Glutamatergic neuron (in vitro differentiated cells): ENCODE results near the gene KNCN. TPM values are rescaled to one million over a fixed set of nuclear protein-coding genes. Genes with fewer than 3 reads are reported as not detected.

Experiments used
- DNase-seq: peaks from one replicate; pipeline ENCODE4 v3.0.0; 2022
- H3K27ac Mint-ChIP-seq: one replicate; pipeline ENCODE4 v1.8.0; 2020; ENCODE audit warnings: mild to moderate bottlenecking, mixed read lengths, inconsistent platforms; ENCODE audit not compliant: unreplicated experiment
- H3K27me3 Mint-ChIP-seq: one replicate; pipeline ENCODE4 v1.8.0; 2020; ENCODE audit warnings: mild to moderate bottlenecking, moderate library complexity, mixed read lengths, inconsistent platforms; ENCODE audit not compliant: unreplicated experiment
- H3K36me3 Mint-ChIP-seq: one replicate; pipeline ENCODE4 v1.8.0; 2020; ENCODE audit warnings: mild to moderate bottlenecking, mixed read lengths, inconsistent platforms; ENCODE audit not compliant: unreplicated experiment
- H3K4me1 Mint-ChIP-seq: one replicate; pipeline ENCODE4 v1.8.0; 2020; ENCODE audit warnings: mild to moderate bottlenecking, low read depth, mixed read lengths, inconsistent platforms; ENCODE audit not compliant: unreplicated experiment
- H3K4me3 Mint-ChIP-seq: one replicate; pipeline ENCODE4 v1.8.0; 2020; ENCODE audit warnings: mild to moderate bottlenecking, mixed read lengths, inconsistent platforms; ENCODE audit not compliant: unreplicated experiment
- H3K9me3 Mint-ChIP-seq: one replicate; pipeline ENCODE4 v1.8.0; 2020; ENCODE audit warnings: mild to moderate bottlenecking, moderate library complexity, mixed read lengths, inconsistent platforms; ENCODE audit not compliant: unreplicated experiment
- total RNA-seq: library from RNA; stranded (reverse); fragmentation: NEBNext Ultra II Directional; extraction: Animal tissue kit (Norgen Biotek cat#: 25700); gene quantifications from one replicate; pipeline ENCODE4 v1.2.1, GENCODE V29; 2021; ENCODE audit not compliant: unreplicated experiment
- TF ChIP-seq, protein P1 (sequence below): fragments of 200-600 bp; sonication (generic); IDR thresholded peaks from one replicate; pipeline ENCODE4 v1.5.0; 2021; ENCODE audit not compliant: partially characterized antibody, unreplicated experiment

KNCN gene
- total RNA-seq, 1 donor from 2014 or later = not detected

DNA sequence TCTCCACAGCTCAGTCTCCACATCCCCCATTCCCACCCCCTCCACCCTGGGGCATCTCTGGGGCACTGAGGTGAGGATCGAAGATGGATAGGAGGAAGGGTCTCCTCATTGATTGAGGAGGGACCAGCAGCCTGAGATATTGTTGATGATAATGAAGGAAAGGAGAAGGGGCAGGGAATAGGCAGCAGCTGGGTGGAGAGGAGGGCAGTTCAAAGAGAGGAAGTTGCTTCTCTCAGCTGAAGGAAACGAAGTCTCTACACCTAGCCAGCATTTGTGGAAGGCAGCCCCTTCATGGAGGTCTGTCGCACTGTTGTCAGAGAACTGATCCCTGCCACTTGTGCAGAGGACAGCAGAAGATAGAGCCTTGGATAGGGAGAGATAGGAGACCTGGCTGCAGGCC lies 5.7 kb downstream of the KNCN start:
- H3K4me3 Mint-ChIP-seq = no peak overlapping the region
- H3K9me3 Mint-ChIP-seq = peaks cover 8% of the 10 kb centered on the region
- TF ChIP-seq, protein P1, sequence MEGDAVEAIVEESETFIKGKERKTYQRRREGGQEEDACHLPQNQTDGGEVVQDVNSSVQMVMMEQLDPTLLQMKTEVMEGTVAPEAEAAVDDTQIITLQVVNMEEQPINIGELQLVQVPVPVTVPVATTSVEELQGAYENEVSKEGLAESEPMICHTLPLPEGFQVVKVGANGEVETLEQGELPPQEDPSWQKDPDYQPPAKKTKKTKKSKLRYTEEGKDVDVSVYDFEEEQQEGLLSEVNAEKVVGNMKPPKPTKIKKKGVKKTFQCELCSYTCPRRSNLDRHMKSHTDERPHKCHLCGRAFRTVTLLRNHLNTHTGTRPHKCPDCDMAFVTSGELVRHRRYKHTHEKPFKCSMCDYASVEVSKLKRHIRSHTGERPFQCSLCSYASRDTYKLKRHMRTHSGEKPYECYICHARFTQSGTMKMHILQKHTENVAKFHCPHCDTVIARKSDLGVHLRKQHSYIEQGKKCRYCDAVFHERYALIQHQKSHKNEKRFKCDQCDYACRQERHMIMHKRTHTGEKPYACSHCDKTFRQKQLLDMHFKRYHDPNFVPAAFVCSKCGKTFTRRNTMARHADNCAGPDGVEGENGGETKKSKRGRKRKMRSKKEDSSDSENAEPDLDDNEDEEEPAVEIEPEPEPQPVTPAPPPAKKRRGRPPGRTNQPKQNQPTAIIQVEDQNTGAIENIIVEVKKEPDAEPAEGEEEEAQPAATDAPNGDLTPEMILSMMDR = no peak
- peaks cover 5% of the 10 kb centered on the region for H3K36me3 Mint-ChIP-seq
- no peak for DNase-seq
- H3K27ac Mint-ChIP-seq = no peak overlapping the region
- peaks cover 12% of the 10 kb centered on the region for H3K4me1 Mint-ChIP-seq
- peaks cover 34% of the 10 kb centered on the region for H3K27me3 Mint-ChIP-seq

- Mint-ChIP-seq H3K9me3 (peaks cover 4% of the 10 kb centered on the region), H3K4me3 (peak overlapping the region; percentile 86), H3K4me1 (peaks cover 8% of the 10 kb centered on the region), H3K27ac (no peak overlapping the region), H3K36me3 (peaks cover 5% of the 10 kb centered on the region), H3K27me3 (peaks cover 31% of the 10 kb centered on the region)
- TF ChIP-seq, protein P1 = no peak
- DNase-seq = no peak
These were observed 6.7 kb downstream of the KNCN start for GRCh38 chr1:46544561-46545240.

DNA sequence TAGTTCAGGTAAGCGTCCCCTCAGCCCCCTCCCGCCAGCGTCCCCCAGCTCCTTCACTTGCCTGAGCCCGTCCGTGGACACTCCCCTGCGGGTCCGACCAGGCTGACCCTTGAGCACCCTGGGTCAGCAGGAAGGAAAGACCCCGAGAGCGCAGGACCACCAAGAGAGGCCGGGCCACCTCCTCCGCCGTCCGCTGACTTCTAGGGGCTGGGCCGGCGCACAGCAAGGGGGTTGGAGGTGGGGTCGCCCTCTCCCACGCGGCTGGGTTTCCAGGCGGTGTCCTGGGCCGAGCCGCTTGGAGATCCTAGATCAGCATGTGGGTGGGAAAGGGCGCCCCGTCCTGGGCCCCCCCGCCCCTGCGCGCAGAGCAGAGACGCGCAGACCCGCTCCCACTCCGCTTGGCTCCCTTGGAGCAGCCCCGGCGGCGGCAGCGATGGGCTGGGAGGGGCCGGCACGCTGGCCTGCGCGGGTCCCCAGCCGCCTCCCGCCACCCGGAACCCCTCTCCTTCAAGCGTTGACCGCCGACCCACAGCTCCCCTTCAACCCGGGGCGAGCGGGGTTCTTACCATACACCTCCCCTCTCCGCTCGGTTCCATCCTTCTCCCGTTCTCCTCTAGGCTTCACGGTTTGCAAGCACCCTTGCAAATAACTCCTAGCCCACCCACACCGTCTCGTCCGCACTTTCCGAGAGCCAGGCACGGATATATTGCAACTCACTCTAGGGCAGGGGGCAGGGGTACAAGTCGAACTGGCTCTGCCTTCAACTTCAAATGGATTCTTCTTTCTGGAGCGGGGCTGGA lies 7.5 kb downstream of the KNCN start:
- H3K9me3 Mint-ChIP-seq = peaks cover 3% of the 10 kb centered on the region
- H3K4me3 Mint-ChIP-seq = peak overlapping the region; percentile 86
- peaks cover 3% of the 10 kb centered on the region for H3K4me1 Mint-ChIP-seq
- peaks cover 31% of the 10 kb centered on the region for H3K27me3 Mint-ChIP-seq
- DNase-seq = peak; percentile 36
- TF ChIP-seq, protein P1 = no peak
- no peak overlapping the region for H3K27ac Mint-ChIP-seq
- peaks cover 5% of the 10 kb centered on the region for H3K36me3 Mint-ChIP-seq

GRCh38 chr1:46543382-46543760 lies 8.1 kb downstream of the KNCN start:
- peaks cover 3% of the 10 kb centered on the region for H3K4me1 Mint-ChIP-seq
- peaks cover 5% of the 10 kb centered on the region for H3K36me3 Mint-ChIP-seq
- peak overlapping the region; percentile 38 for H3K4me3 Mint-ChIP-seq
- TF ChIP-seq, protein P1 = no peak
- DNase-seq = no peak
- H3K27ac Mint-ChIP-seq = no peak overlapping the region
- peaks cover 31% of the 10 kb centered on the region for H3K27me3 Mint-ChIP-seq
- H3K9me3 Mint-ChIP-seq = peaks cover 3% of the 10 kb centered on the region

DNA sequence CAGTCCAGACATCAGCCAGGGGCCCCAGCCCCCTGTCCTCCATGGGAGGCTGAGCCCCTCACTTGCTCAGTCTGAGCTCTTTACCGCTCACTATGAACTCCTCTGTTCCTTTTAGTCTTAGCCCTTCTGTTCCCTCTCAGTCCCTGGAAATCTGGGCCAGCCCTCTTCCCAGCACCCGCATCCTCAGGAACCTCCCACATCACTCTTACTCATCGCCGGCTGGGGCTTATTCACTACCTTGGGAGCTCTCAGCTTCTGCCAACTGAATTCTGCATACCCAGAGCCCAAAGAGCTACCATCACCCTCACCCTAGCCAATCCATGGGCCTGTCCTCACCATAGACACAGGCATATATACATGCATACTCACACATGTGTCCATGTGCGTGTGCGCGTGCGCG lies 11.5 kb downstream of the KNCN start:
- DNase-seq = no peak
- Mint-ChIP-seq H3K36me3 (peaks cover 14% of the 10 kb centered on the region), H3K27ac (no peak overlapping the region), H3K4me3 (no peak overlapping the region), H3K27me3 (peaks cover 26% of the 10 kb centered on the region), H3K9me3 (peaks cover 7% of the 10 kb centered on the region), H3K4me1 (peaks cover 3% of the 10 kb centered on the region)
- TF ChIP-seq, protein P1 = no peak
